Adrenal gland (tissue), 5 donors: ENCODE results near the gene ASS1.

ENCODE experiments used
- CTCF ChIP-seq, 6 experiments: fragments of 450-650 bp in 4 of 6; fragments of 200-600 bp in 2 of 6; sonication (generic) in 1 of 6; IDR thresholded peaks; 1 replicate in 5 of 6; 2 replicates in 1 of 6; pipeline versions ENCODE4 v1.5.1 to v1.8.0; 2016 to 2021; ENCODE audit warnings: antibody characterized with exemption in 6 of 6, mild to moderate bottlenecking in 2 of 6, moderate library complexity in 1 of 6
- POLR2A ChIP-seq, 2 donors: fragments of 450-650 bp; IDR thresholded peaks; one replicate each; pipeline ENCODE4 v1.6.1; 2017; ENCODE audit warnings: antibody characterized with exemption in 2 of 2, mild to moderate bottlenecking in 2 of 2, moderate library complexity in 1 of 2
- donor health status: DM: no; HTN: no; CAD: no.

GRCh38 chr9:130418776-130419175 is 26.0 kb upstream of the ASS1 start:
- TF ChIP-seq CTCF (IDR thresholded peaks at IDR 0.05) (no peak), POLR2A (IDR thresholded peaks at IDR 0.05) (no peak)
